GM23338 (cell line): ENCODE measurements around the gene SH3BP5. TPM values are rescaled to one million over a fixed set of nuclear protein-coding genes. Genes with fewer than 3 reads are reported as not detected.

Experiments
- ATAC-seq: fragments of 200-7000 bp; cut with Tn5 transposase; 3 replicates; pipeline ENCODE4 v1.9.1; 2020
- DNase-seq: peaks from one replicate; pipeline ENCODE4 v3.0.0-alpha.2; 2015; ENCODE audit warnings: low spot score
- H2AFZ ChIP-seq: fragments of 200-600 bp; sonication (generic); 2 replicates; pipeline ENCODE4 v1.8.0; 2016; ENCODE audit warnings: antibody characterized with exemption, mild to moderate bottlenecking, moderate library complexity
- H3F3A ChIP-seq: fragments of 200-600 bp; sonication (generic); replicated peaks from 2 replicates; pipeline ENCODE4 v1.8.0; 2017; ENCODE audit warnings: antibody characterized with exemption, mixed run types, low read depth
- H3K27ac ChIP-seq: fragments of 200-600 bp; sonication (generic); 2 replicates; pipeline ENCODE4 v1.6.1; 2016; ENCODE audit warnings: low read depth
- H3K27me3 ChIP-seq: fragments of 200-600 bp; sonication (generic); 2 replicates; pipeline ENCODE4 v1.8.0; 2016; ENCODE audit warnings: mild to moderate bottlenecking, mixed run types, moderate library complexity; ENCODE audit not compliant: insufficient read depth
- H3K36me3 ChIP-seq: fragments of 200-600 bp; sonication (generic); 2 replicates; pipeline ENCODE4 v1.8.0; 2016; ENCODE audit warnings: mild to moderate bottlenecking; ENCODE audit not compliant: insufficient read depth
- H3K4me1 ChIP-seq: fragments of 200-600 bp; sonication (generic); 2 replicates; pipeline ENCODE4 v1.8.0; 2016; ENCODE audit warnings: mild to moderate bottlenecking, moderate library complexity; ENCODE audit not compliant: insufficient read depth
- H3K4me2 ChIP-seq: fragments of 200-600 bp; sonication (generic); 2 replicates; pipeline ENCODE4 v1.7.1; 2017; ENCODE audit warnings: mixed run types
- H3K4me3 ChIP-seq: fragments of 200-600 bp; sonication (generic); 2 replicates; pipeline ENCODE4 v1.6.1; 2016; ENCODE audit warnings: mixed run types
- H3K79me2 ChIP-seq: fragments of 200-600 bp; sonication (generic); replicated peaks from 2 replicates; pipeline ENCODE4 v1.8.0; 2017; ENCODE audit warnings: mild to moderate bottlenecking; ENCODE audit not compliant: insufficient read depth
- H3K9me2 ChIP-seq: fragments of 200-600 bp; sonication (generic); 2 replicates; pipeline ENCODE4 v1.8.0; 2017; ENCODE audit not compliant: insufficient read depth
- H4K20me1 ChIP-seq: fragments of 200-600 bp; sonication (generic); replicated peaks from 2 replicates; pipeline ENCODE4 v1.8.0; 2017; ENCODE audit warnings: mild to moderate bottlenecking; ENCODE audit not compliant: insufficient read depth
- H3K27ac Mint-ChIP-seq: 2 replicates; pipeline ENCODE4 v1.8.0; 2020; ENCODE audit warnings: inconsistent platforms, mild to moderate bottlenecking, moderate library complexity, mixed read lengths
- H3K27me3 Mint-ChIP-seq: 3 replicates; pipeline ENCODE4 v1.8.0; 2022; ENCODE audit warnings: low read depth, mild to moderate bottlenecking, moderate library complexity, mixed read lengths, inconsistent platforms; ENCODE audit not compliant: insufficient read depth, poor library complexity
- H3K36me3 Mint-ChIP-seq: 3 replicates; pipeline ENCODE4 v1.8.0; 2021; ENCODE audit warnings: low read depth, mild to moderate bottlenecking, inconsistent platforms, moderate library complexity, mixed read lengths
- H3K4me1 Mint-ChIP-seq: 3 replicates; pipeline ENCODE4 v1.8.0; 2020; ENCODE audit warnings: mild to moderate bottlenecking, inconsistent platforms, mixed read lengths
- H3K4me3 Mint-ChIP-seq: 3 replicates; pipeline ENCODE4 v1.8.0; 2021; ENCODE audit warnings: moderate library complexity, mild to moderate bottlenecking, inconsistent platforms, mixed read lengths
- H3K9me3 Mint-ChIP-seq: 3 replicates; pipeline ENCODE4 v1.8.0; 2020; ENCODE audit warnings: moderate library complexity, mild to moderate bottlenecking, inconsistent platforms, mixed read lengths
- CTCF ChIP-seq, 2 experiments: fragments of 200-600 bp in 1 of 2; sonication (generic) in 1 of 2; conservative IDR thresholded peaks; 2 replicates each; pipeline versions ENCODE4 v1.5.1 to v1.6.1; 2016 to 2017; ENCODE audit warnings: antibody characterized with exemption in 2 of 2, low read depth in 2 of 2, mild to moderate bottlenecking in 2 of 2, moderate library complexity in 1 of 2
- EZH2 ChIP-seq: fragments of 200-600 bp; sonication (generic); IDR thresholded peaks from one replicate; pipeline ENCODE4 v1.8.0; 2017; ENCODE audit warnings: antibody characterized with exemption, mild to moderate bottlenecking, low read depth; ENCODE audit not compliant: unreplicated experiment
- EZH2phosphoT487 ChIP-seq: fragments of 200-600 bp; sonication (generic); IDR thresholded peaks from one replicate; pipeline ENCODE4 v1.8.1; 2018; ENCODE audit warnings: antibody characterized with exemption; ENCODE audit not compliant: unreplicated experiment
- JUNB ChIP-seq: IDR thresholded peaks from one replicate; pipeline ENCODE4 v1.6.1; 2016; ENCODE audit warnings: antibody characterized with exemption; ENCODE audit not compliant: unreplicated experiment
- NANOG ChIP-seq: IDR thresholded peaks from 2 replicates; pipeline ENCODE4 v1.6.1; 2016; ENCODE audit warnings: antibody characterized with exemption, borderline replicate concordance
- POLR2AphosphoS5 ChIP-seq: IDR thresholded peaks from 2 replicates; pipeline ENCODE4 v1.6.1; 2016; ENCODE audit warnings: antibody characterized with exemption, low read depth
- REST ChIP-seq: IDR thresholded peaks from one replicate; pipeline ENCODE4 v1.6.1; 2018; ENCODE audit warnings: antibody characterized with exemption; ENCODE audit not compliant: unreplicated experiment
- STAT1 ChIP-seq: IDR thresholded peaks from one replicate; pipeline ENCODE4 v1.6.1; 2016; ENCODE audit warnings: antibody characterized with exemption; ENCODE audit not compliant: unreplicated experiment
- ZNF114 ChIP-seq: fragments of 250-450 bp; sonication (Bioruptor Pico); IDR thresholded peaks from 2 replicates; pipeline ENCODE4 v1.5.0; 2020; ENCODE audit warnings: mild to moderate bottlenecking, moderate library complexity
- ZNF331 ChIP-seq: fragments of 250-450 bp; sonication (Bioruptor Pico); IDR thresholded peaks from 2 replicates; pipeline ENCODE4 v1.5.0; 2020; ENCODE audit warnings: low read depth, mild to moderate bottlenecking, moderate library complexity
- polyA plus RNA-seq: library from polyadenylated mRNA; unstranded; fragments of >200 nt; fragmentation: Nextera tagmentation; extraction: Ambion mirVana; gene quantifications from 2 replicates; pipeline ENCODE4 v1.2.1, GENCODE V29; 2016
- total RNA-seq: library from RNA; depleted of rRNA; stranded (reverse); fragments of >200 nt; shearing (Covaris generic); gene quantifications from 2 replicates; pipeline ENCODE4 v1.2.3, GENCODE V29; 2014

Gene SH3BP5
- total and polyA plus RNA-seq, 2 experiments from 2014 or later = 5.8 to 9.1 TPM

- Histone ChIP-seq H3K4me1 (peaks cover 3% of the 10 kb centered on the region; the same call in 1 of the 2 replicates), H4K20me1 (no peaks in the 10 kb centered on the region; the same call in 1 of the 2 replicates), H3K36me3 (no peaks in the 10 kb centered on the region), H2AFZ (no peak overlapping the region), H3K4me2 (no peak overlapping the region), H3K9me2 (no peaks in the 10 kb centered on the region), H3K27ac (no peak overlapping the region), H3K79me2 (peaks cover 11% of the 10 kb centered on the region; the same call in 1 of the 2 replicates), H3K4me3 (no peak overlapping the region), H3F3A (no peaks in the 10 kb centered on the region), H3K27me3 (no peaks in the 10 kb centered on the region)
- Mint-ChIP-seq H3K36me3 (no peaks in the 10 kb centered on the region), H3K4me3 (no peak overlapping the region), H3K27ac (no peak overlapping the region), H3K4me1 (peaks cover 12% of the 10 kb centered on the region), H3K9me3 (no peaks in the 10 kb centered on the region; the same call in 2 of the 3 replicates), H3K27me3 (no peaks in the 10 kb centered on the region)
- no peak for TF ChIP-seq EZH2
- no peak for TF ChIP-seq POLR2AphosphoS5
- TF ChIP-seq CTCF (conservative IDR thresholded peaks at IDR 0.05; ENCODE audit: low read depth in 2 of 2) = no peak
- TF ChIP-seq JUNB = no peak
- no peak for TF ChIP-seq EZH2phosphoT487
- no peak for TF ChIP-seq NANOG
- TF ChIP-seq STAT1 = no peak
- DNase-seq (peak; percentile 68), ATAC-seq (peak; percentile 99)
Observed at GRCh38 chr3:15286022-15286421, 46.4 kb downstream of the SH3BP5 start.

- ATAC-seq = no peak
- no peaks in the 10 kb centered on the region; the same call in 1 of the 2 replicates for H4K20me1 ChIP-seq
- TF ChIP-seq JUNB (no peak), POLR2AphosphoS5 (no peak), CTCF (conservative IDR thresholded peaks at IDR 0.05; ENCODE audit: low read depth in 2 of 2) (no peak), ZNF114 (CRISPR knock-in tag) (no peak), REST (no peak), EZH2phosphoT487 (no peak), EZH2 (no peak), STAT1 (no peak), ZNF331 (CRISPR knock-in tag) (no peak)
Observed at GRCh38 chr3:15284121-15284889, 48.1 kb downstream of the SH3BP5 start.

More at GRCh38 chr3:15284121-15284889, 48.1 kb downstream of the SH3BP5 start:
- no peaks in the 10 kb centered on the region for H3K9me2 ChIP-seq
- H3K27ac Mint-ChIP-seq = no peak overlapping the region
- H3K36me3 Mint-ChIP-seq = no peaks in the 10 kb centered on the region
- H3K4me2 ChIP-seq = no peak overlapping the region
- H3F3A ChIP-seq = no peaks in the 10 kb centered on the region
- H3K4me1 Mint-ChIP-seq = peaks cover 21% of the 10 kb centered on the region
- H3K79me2 ChIP-seq = peaks cover 11% of the 10 kb centered on the region; the same call in 1 of the 2 replicates
- H3K36me3 ChIP-seq = no peaks in the 10 kb centered on the region
- H3K4me1 ChIP-seq = peaks cover 3% of the 10 kb centered on the region; the same call in 1 of the 2 replicates
- H2AFZ ChIP-seq = no peak overlapping the region
- no peak for DNase-seq
- H3K27me3 Mint-ChIP-seq = peaks cover 3% of the 10 kb centered on the region
- no peaks in the 10 kb centered on the region for H3K27me3 ChIP-seq
- H3K4me3 Mint-ChIP-seq = no peak overlapping the region
- no peaks in the 10 kb centered on the region; the same call in 2 of the 3 replicates for H3K9me3 Mint-ChIP-seq
- H3K4me3 ChIP-seq = no peak overlapping the region
- H3K27ac ChIP-seq = no peak overlapping the region
